AG04450 (cell line): ENCODE data around the gene SLC24A3. TPM values are rescaled to one million over a fixed set of nuclear protein-coding genes. Genes with fewer than 3 reads are reported as not detected.

Source experiments
- CTCF ChIA-PET: fragments of 300-600, 350-600 bp; formaldehyde crosslinking; extraction: SDS; loops from one replicate; lab custom pipeline; 2022; ENCODE audit warnings: antibody characterized with exemption, inconsistent platforms; lab: Charles Lee
- POLR2A ChIA-PET: fragments of 350-600 bp; formaldehyde crosslinking; extraction: SDS; loops from one replicate; lab custom pipeline; 2021; ENCODE audit warnings: antibody characterized with exemption, inconsistent platforms; lab: Yijun Ruan, JAX
- DNase-seq: peaks from one replicate; pipeline ENCODE4 v3.0.0-alpha.2; 2011; ENCODE audit warnings: low read depth, low spot score
- H3K27ac ChIP-seq: one replicate; pipeline ENCODE4 v1.5.1; 2012; ENCODE audit warnings: low read depth, low read length, control low read depth
- H3K27me3 ChIP-seq: one replicate; pipeline ENCODE4 v1.6.0; 2012; ENCODE audit warnings: low read length; ENCODE audit not compliant: control insufficient read depth, insufficient read depth
- H3K4me3 ChIP-seq: 2 replicates; pipeline ENCODE4 v1.5.1; 2011; ENCODE audit warnings: mild to moderate bottlenecking, low read depth, low read length, control low read depth
- H3K9me3 ChIP-seq: 2 replicates; pipeline ENCODE4 v1.5.1; 2012; ENCODE audit warnings: low read length; ENCODE audit not compliant: control insufficient read depth, insufficient read depth
- CTCF ChIP-seq: IDR thresholded peaks from 2 replicates; pipeline ENCODE4 v1.5.1; 2011; ENCODE audit warnings: low read depth, low read length, control low read depth, inconsistent platforms
- polyA plus RNA-seq: library from polyadenylated mRNA; depleted of rRNA; stranded (reverse); fragments of >200 nt; gene quantifications from 2 replicates; pipeline ENCODE4 v1.2.3, GENCODE V29; 2011

The SLC24A3 gene
- polyA plus RNA-seq, 1 experiment, result not detected

GRCh38 chr20:19765913-19766312 lies 553.5 kb downstream of the SLC24A3 start:
- Histone ChIP-seq H3K9me3 (no peaks in the 10 kb centered on the region), H3K4me3 (no peak overlapping the region), H3K27me3 (no peaks in the 10 kb centered on the region), H3K27ac (no peak overlapping the region)
- TF ChIP-seq CTCF, result no peak
- CTCF ChIA-PET, result interaction anchor here (1.2 kb wide), 1 partner anchor 20 kb away, joined by 3 read pairs; no protein-coding TSS in a partner anchor
- POLR2A ChIA-PET, result no interaction called here
- DNase-seq, result no peak

GRCh38 chr20:19767070-19767469 lies 554.6 kb downstream of the SLC24A3 start:
- no peak for DNase-seq
- ChIA-PET CTCF (interaction anchor here (1.2 kb wide), 1 partner anchor 18 kb away, joined by 3 read pairs; no protein-coding TSS in a partner anchor), POLR2A (no interaction called here)
- no peak overlapping the region for H3K27ac ChIP-seq
- no peak for TF ChIP-seq CTCF
- H3K27me3 ChIP-seq, result no peaks in the 10 kb centered on the region
- no peaks in the 10 kb centered on the region for H3K9me3 ChIP-seq
- H3K4me3 ChIP-seq, result no peak overlapping the region

- Histone ChIP-seq H3K27ac (no peak overlapping the region), H3K27me3 (no peaks in the 10 kb centered on the region), H3K9me3 (no peaks in the 10 kb centered on the region), H3K4me3 (no peak overlapping the region)
- ChIA-PET CTCF (no interaction called here), POLR2A (no interaction called here)
- no peak for DNase-seq
- TF ChIP-seq CTCF, result no peak
These were observed 555.9 kb downstream of the SLC24A3 start for GRCh38 chr20:19768325-19768842.

GRCh38 chr20:19769507-19769906 lies 557.1 kb downstream of the SLC24A3 start:
- CTCF ChIA-PET, result interaction anchor here (0.7 to 1.9 kb wide), 5 partner anchors 14 to 141 kb away, joined by 3 to 8 read pairs (median 4); no protein-coding TSS in a partner anchor
- no peak overlapping the region for H3K4me3 ChIP-seq
- TF ChIP-seq CTCF, result no peak
- no peaks in the 10 kb centered on the region for H3K27me3 ChIP-seq
- no peak for DNase-seq
- no peaks in the 10 kb centered on the region for H3K9me3 ChIP-seq
- H3K27ac ChIP-seq, result no peak overlapping the region
- POLR2A ChIA-PET, result no interaction called here

GRCh38 chr20:19770375-19770774 lies 557.9 kb downstream of the SLC24A3 start:
- Histone ChIP-seq H3K27ac (no peak overlapping the region), H3K4me3 (no peak overlapping the region), H3K9me3 (no peaks in the 10 kb centered on the region), H3K27me3 (no peaks in the 10 kb centered on the region)
- POLR2A ChIA-PET, result no interaction called here
- CTCF ChIA-PET, result interaction anchor here (1.0 to 1.9 kb wide), 3 partner anchors 13 to 142 kb away, joined by 3 to 8 read pairs (median 4); no protein-coding TSS in a partner anchor
- no peak for DNase-seq
- no peak for TF ChIP-seq CTCF
